NCI-H345 (cell line): ENCODE data around the gene C20orf96.
"Not testable (repeated sequence)": the region's sequence is repeated elsewhere in the genome, so short reads cannot be mapped to it uniquely, and the experiment has no call there.

Experiments
- DNase-seq: peaks from one replicate; lab custom pipeline; 2025; lab: John Stamatoyannopoulos, UW

Gene C20orf96

GRCh38 chr20:235891-236290, 54.7 kb downstream of the C20orf96 start:
- no peak for DNase-seq

DNA sequence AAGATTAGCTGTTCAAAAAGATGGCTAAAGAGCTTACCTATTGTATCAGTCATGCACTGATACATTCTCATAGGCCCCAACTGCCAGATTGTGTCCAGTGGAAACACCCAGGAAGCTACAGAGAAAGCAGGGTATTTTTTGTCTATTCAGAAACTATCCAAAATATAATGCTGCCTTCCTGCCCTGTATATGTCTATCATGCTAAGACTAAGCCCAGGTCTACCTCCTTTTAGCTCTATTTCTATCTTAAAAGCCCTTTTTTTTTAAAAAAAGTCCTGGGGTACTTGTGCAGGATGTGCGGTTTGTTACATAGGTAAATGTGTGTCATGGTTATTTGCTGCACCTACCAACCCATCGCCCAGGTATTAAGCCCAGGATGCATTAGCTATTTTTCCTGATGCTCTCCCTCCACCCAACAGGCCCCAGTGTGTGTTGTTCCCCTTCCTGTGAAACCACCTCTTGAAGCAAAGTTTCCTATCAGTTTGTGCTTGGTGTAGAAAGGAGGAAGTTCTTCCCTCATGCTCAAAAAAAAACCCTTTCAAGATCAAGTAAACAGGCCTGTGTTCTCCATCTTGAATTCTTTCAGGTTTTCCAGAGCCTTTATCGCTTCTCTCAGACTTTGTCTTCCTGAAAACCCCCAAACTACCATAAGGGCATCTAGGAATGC, 63.0 kb downstream of the C20orf96 start:
- no peak for DNase-seq

DNA sequence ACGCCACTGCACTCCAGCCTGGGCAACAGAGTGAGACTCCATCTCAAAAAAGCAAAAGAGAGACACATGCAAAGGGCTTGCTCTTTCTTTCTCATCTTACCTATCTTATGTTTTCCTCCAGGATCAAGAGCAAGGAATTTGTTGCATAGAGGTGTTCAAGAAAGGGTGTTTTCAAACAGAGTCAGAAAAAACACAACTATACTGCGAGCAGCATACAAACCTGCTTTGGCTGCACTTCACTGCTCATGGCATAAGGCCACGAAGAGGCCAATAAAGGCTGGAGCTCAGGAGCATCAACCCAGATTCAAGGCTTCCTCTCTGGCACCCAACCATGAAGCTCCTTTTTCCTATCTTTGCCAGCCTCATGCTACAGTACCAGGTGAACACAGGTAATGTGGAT, 63.6 kb downstream of the C20orf96 start, which contains the start of gene DEFB129:
Gene DEFB129, plus strand, starts transcription at position 301 of the 400 bp plus-strand sequence. Its CDS starts 31 bp downstream, at position 332.
- no peak for DNase-seq

- not testable (repeated sequence) for DNase-seq
Measured at GRCh38 chr20:225879-226278, 64.7 kb downstream of the C20orf96 start.

DNA sequence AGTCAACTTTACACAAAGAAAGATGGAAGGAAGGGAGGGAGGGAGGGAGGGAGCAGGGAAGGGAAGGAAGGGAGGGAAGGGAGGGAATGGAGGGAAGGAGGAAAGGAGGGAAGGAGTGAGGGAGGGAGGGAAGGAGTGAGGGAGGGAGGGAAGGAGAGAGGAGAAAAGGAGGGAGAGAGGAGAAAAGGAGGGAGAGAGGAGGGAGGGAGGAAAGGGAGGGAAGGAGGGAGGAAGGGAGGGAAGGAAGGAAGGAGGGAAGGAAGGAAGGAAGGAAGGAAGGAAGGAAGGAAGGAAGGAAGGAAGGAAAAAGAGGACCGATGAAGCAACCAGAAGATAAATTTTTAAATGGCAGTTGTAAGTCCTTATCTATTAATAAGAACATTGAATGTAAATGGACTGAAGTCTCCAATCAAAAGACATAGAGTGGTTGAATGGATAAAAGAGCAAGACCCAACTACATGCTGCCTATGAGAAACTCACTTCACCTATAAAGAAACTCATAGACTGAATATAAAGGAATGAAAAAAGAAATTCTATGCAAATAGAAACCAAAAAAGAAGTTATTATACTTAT, 69.2 kb downstream of the C20orf96 start:
- no peak for DNase-seq
